Omental fat pad (tissue), 4 donors: ENCODE results near the gene SLC35A3. TPM values are rescaled to one million over a fixed set of nuclear protein-coding genes. Genes with fewer than 3 reads are reported as not detected.
"Not testable (repeated sequence)": the region's sequence is repeated elsewhere in the genome, so short reads cannot be mapped to it uniquely, and the experiment has no call there.

ENCODE experiments used
- ATAC-seq: fragments of 150-250 bp; one replicate; pipeline ENCODE4 v1.9.1; 2016; ENCODE audit warnings: mild to moderate bottlenecking, moderate library complexity; ENCODE audit not compliant: low FRiP score
- DNase-seq: peaks from one replicate; pipeline ENCODE4 v3.0.0-alpha.2; 2019; ENCODE audit warnings: low spot score
- total RNA-seq, 4 donors: library from RNA; depleted of rRNA; stranded (reverse); fragments of >200 nt; gene quantifications; one replicate each; pipeline ENCODE4 v1.1.0, GENCODE V29; 2016
- TF ChIP-seq, protein P1 (sequence below), 3 donors: fragments of 450-650 bp; IDR thresholded peaks; one replicate each; pipeline ENCODE4 v1.5.1; 2016 to 2017; ENCODE audit warnings: antibody characterized with exemption in 3 of 3, mild to moderate bottlenecking in 3 of 3, moderate library complexity in 2 of 3

SLC35A3 gene
- total RNA-seq, 4 donors from 2014 or later, result 16.6 to 30.6 (median 18.3) TPM

DNA sequence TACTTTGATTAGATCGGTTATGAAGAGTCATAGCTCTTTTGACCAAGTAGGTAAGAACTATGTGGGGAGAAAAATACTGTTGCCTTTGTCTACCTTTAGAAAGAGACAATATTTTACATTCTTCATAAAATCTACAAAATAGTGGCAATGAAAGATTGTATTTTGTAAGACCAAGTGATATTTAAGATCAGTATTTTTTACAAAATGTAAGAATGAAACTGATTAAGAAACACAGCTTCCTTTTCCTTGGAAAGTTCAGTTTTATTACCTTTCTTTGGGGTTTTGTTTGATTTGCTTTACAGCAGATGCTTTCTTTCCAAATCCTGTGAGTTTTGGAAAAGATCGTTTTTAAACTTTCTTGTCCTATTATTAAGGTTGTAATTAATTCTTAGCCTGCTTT is 69.8 kb downstream of the SLC35A3 start:
- DNase-seq, result no peak
- TF ChIP-seq, protein P1, sequence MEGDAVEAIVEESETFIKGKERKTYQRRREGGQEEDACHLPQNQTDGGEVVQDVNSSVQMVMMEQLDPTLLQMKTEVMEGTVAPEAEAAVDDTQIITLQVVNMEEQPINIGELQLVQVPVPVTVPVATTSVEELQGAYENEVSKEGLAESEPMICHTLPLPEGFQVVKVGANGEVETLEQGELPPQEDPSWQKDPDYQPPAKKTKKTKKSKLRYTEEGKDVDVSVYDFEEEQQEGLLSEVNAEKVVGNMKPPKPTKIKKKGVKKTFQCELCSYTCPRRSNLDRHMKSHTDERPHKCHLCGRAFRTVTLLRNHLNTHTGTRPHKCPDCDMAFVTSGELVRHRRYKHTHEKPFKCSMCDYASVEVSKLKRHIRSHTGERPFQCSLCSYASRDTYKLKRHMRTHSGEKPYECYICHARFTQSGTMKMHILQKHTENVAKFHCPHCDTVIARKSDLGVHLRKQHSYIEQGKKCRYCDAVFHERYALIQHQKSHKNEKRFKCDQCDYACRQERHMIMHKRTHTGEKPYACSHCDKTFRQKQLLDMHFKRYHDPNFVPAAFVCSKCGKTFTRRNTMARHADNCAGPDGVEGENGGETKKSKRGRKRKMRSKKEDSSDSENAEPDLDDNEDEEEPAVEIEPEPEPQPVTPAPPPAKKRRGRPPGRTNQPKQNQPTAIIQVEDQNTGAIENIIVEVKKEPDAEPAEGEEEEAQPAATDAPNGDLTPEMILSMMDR (IDR thresholded peaks at IDR 0.05), result no peak
- no peak for ATAC-seq

DNA sequence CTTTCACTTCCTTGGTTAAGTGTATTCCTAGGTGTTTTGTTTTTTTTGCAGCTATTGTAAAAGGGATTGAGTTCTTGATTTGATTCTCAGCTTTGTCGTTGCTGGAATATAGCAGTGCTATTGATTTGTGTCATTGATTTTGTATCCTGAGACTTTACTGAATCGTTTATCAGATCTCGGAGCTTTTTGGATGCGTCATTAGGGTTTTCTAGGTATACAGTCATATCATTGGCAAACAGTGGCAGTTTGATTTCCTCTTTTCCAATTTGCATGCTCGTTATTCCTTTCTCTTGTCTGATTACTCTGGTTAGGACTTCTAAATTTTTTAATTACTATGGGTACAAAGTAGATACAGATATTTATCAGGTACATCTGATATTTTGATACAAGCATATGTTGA is 75.4 kb downstream of the SLC35A3 start:
- DNase-seq, result no peak
- no peak for ATAC-seq
- TF ChIP-seq, protein P1 (IDR thresholded peaks at IDR 0.05), result no peak

DNA sequence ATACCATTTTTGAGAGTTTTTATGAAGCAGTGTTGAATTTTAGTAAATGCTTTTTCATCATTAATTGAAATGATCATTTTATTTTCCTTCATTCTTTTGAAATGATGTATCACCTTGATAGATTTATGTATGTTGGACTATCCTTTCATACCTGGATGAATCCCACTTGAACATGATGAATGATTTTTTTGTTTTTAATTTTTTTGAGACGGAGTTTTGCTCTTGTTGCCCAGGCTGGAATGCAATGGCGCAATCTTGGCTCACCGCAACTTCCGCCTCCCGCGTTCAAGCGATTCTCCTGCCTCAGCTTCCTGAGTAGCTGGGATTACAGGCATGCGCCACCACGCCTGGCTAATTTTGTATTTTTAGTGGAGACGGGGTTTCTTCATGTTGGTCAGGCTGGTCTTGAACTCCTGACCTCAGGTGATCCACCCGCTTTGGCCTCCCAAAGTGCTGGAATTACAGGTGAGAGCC is 77.5 kb downstream of the SLC35A3 start:
- not testable (repeated sequence) for DNase-seq, ATAC-seq

DNA sequence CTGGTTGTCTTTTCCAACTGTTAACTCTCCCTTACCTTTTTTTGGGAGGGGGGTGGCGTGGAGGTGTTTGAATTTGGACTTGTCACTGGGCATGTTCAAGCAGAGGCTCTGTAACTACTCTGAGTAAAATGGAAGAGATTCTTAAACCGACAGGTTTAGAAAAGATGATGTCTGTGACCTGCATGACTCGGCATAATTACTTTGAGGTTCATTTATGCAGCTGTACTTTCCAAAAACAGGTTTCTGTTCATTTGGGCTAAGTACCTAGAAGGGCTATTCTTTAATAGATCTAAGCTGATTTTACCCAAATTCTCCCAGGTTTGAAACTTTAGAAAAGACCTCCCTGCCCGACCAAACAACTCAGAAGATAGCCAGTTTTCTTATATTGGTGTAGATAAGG is 80.3 kb downstream of the SLC35A3 start:
- TF ChIP-seq, protein P1 (IDR thresholded peaks at IDR 0.05), result no peak
- no peak for ATAC-seq
- DNase-seq, result no peak

DNA sequence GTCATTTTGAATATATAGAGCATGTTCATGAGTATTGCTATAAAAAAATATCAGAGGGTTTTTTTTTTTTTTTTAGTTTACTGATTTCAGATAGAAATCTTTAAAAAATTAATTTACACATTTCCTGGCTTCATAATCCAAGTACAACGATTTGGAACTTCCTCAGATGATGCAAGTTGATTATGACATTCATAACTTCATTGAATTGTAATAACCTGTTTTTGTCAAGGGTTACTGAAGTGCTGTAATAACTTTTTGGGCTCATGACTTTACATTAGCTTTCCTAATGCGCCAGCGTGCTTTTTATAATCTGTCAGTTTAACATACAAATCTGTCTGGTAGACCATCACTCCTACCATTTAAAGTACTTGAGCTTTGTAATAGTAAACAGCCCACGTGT is 81.6 kb downstream of the SLC35A3 start:
- DNase-seq, result no peak
- no peak for ATAC-seq
- TF ChIP-seq, protein P1 (IDR thresholded peaks at IDR 0.05), result no peak

DNA sequence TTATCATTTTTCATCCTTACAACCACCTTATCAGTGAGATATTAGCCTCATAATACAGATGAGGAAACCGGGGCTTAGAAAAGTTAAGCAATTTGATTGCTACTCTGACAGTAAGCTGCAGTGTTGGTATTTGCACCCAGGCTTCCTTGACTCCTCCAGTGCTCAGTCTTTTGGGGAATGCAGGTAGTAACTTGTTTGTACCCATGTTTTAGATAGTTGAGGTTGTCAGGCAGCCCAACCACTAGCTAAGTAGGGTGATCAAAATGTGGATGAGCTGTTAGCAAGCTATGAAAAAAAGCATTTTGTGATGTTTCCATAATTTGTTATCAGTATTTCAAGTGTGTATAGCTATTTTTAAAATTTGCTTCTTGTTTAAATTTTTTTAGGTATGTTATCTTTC is 82.1 kb downstream of the SLC35A3 start:
- DNase-seq, result no peak
- TF ChIP-seq, protein P1 (IDR thresholded peaks at IDR 0.05), result no peak
- ATAC-seq, result no peak

DNA sequence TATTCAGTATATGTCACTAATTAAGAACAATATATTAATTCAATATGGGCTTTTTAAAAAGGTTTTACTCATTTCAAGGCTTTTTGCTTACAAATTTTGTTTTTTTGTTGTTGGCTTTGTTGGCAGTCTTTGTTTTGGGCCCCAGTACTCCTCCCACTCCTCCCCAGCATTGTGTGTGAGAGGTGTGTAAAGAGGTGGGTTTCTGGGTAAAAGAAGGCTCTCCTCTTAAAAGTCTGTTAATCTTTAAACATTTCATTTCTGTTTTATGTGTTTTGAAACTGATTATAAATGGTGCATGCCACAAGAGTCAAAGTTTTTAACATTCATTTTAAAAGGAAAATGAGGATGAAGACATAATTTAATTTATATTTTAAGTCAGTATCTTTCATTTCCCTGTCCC is 83.3 kb downstream of the SLC35A3 start:
- TF ChIP-seq, protein P1 (IDR thresholded peaks at IDR 0.05), result no peak
- ATAC-seq (no peak), DNase-seq (no peak)

DNA sequence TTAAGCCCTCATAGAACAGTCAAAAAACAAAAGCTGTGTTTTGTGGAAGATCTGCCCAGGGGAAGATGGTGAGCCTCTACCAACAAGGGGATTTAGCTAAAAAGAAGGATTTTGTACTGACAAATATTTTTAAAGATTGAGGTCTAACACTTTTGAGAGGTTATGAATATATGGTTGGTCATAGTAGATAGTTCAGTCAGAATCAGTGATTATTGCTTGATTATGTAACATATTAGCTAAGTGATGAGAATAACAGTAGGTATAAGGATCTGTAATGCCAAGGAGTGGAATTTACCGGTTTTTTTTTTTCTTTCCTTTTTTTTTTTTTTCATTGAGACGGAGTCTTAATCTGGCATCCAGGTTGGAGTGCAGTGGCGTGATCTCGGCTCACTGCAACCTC is 83.9 kb downstream of the SLC35A3 start:
- DNase-seq (no peak), ATAC-seq (no peak)
- TF ChIP-seq, protein P1 (IDR thresholded peaks at IDR 0.05), result no peak
